Ishikawa (cell line): ENCODE measurements around the gene SAG.

Experiments
- CEBPB ChIP-seq: IDR thresholded peaks from 2 replicates; pipeline ENCODE4 v1.6.1; 2012
- CREB1 ChIP-seq: IDR thresholded peaks from 2 replicates; pipeline ENCODE4 v1.6.1; 2012; ENCODE audit warnings: low read depth
- EGR1 ChIP-seq: IDR thresholded peaks from 2 replicates; pipeline ENCODE4 v1.6.1; 2012
- EP300 ChIP-seq: IDR thresholded peaks from 2 replicates; pipeline ENCODE4 v1.6.1; 2012; ENCODE audit warnings: borderline replicate concordance
- FOXM1 ChIP-seq: IDR thresholded peaks from 2 replicates; pipeline ENCODE4 v1.6.1; 2012; ENCODE audit warnings: low read depth, borderline replicate concordance
- NFIC ChIP-seq: IDR thresholded peaks from 2 replicates; pipeline ENCODE4 v1.6.1; 2012
- RAD21 ChIP-seq: IDR thresholded peaks from 2 replicates; pipeline ENCODE4 v1.6.1; 2012; ENCODE audit warnings: low read depth
- TAF1 ChIP-seq: IDR thresholded peaks from 2 replicates; pipeline ENCODE4 v1.6.1; 2012; ENCODE audit warnings: low read depth, mild to moderate bottlenecking
- TCF12 ChIP-seq: IDR thresholded peaks from 2 replicates; pipeline ENCODE4 v1.6.1; 2012; ENCODE audit warnings: low read depth
- TEAD4 ChIP-seq: IDR thresholded peaks from 2 replicates; pipeline ENCODE4 v1.6.1; 2012
- YY1 ChIP-seq: IDR thresholded peaks from 2 replicates; pipeline ENCODE4 v1.6.1; 2012; ENCODE audit warnings: low read depth
- ZBTB7A ChIP-seq: IDR thresholded peaks from 2 replicates; pipeline ENCODE4 v1.6.1; 2012; ENCODE audit warnings: low read depth
- TF ChIP-seq, protein P1 (sequence below): IDR thresholded peaks from 2 replicates; pipeline ENCODE4 v1.6.1; 2012
- TF ChIP-seq, protein P2 (sequence below): IDR thresholded peaks from 2 replicates; pipeline ENCODE4 v1.6.1; 2012; ENCODE audit warnings: low read depth, mild to moderate bottlenecking
- TF ChIP-seq, protein P3 (sequence below): IDR thresholded peaks from 2 replicates; pipeline ENCODE4 v1.6.1; 2012

SAG gene

DNA sequence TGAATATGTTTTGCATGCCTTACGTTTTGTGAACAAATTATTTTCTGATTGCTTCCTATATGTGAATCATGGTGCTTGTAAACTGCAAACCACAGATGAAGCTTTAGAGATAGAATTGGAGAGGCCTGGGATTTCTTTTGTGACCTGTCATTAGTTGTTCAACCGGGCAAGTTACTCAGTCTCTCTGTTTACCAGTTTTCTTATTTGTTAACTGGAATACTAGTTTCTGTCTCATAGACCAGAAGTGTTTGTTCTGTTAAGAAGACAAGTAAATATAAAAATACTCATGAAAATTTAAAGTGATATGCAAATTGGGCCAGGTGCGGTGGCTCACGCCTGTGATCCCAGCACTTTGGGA is 74.0 kb downstream of the SAG start:
- no peak for TF ChIP-seq EP300
- no peak for TF ChIP-seq NFIC
- TF ChIP-seq ZBTB7A, result no peak
- TF ChIP-seq YY1, result no peak
- no peak for TF ChIP-seq TEAD4
- TF ChIP-seq TCF12, result no peak

DNA sequence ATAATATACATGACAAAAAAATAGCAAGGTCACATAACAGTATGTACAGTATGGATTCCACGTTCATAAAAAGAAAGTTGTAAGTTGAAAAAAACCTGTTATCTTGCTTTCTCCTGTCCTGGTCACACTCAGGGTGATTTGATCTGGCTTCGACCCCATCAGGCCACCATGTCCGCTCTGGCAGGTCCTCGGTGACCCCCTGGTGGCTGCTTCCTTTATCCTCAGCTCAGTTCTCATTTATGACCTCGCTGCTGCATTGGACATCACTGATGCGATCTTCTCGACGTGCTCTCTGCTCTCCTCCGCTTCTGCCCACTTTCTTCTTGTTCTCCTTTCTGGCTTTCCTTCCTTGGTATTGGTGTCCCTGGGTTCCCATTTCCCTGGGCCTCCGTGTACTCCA is 76.4 kb downstream of the SAG start:
- TF ChIP-seq CREB1 (no peak), YY1 (no peak), NFIC (no peak), EGR1 (no peak), TEAD4 (no peak), RAD21 (no peak), TAF1 (no peak), FOXM1 (no peak), ZBTB7A (no peak), TCF12 (no peak), CEBPB (no peak), EP300 (no peak)
- TF ChIP-seq, protein P1, sequence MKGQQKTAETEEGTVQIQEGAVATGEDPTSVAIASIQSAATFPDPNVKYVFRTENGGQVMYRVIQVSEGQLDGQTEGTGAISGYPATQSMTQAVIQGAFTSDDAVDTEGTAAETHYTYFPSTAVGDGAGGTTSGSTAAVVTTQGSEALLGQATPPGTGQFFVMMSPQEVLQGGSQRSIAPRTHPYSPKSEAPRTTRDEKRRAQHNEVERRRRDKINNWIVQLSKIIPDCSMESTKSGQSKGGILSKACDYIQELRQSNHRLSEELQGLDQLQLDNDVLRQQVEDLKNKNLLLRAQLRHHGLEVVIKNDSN, result no peak
- TF ChIP-seq, protein P2, sequence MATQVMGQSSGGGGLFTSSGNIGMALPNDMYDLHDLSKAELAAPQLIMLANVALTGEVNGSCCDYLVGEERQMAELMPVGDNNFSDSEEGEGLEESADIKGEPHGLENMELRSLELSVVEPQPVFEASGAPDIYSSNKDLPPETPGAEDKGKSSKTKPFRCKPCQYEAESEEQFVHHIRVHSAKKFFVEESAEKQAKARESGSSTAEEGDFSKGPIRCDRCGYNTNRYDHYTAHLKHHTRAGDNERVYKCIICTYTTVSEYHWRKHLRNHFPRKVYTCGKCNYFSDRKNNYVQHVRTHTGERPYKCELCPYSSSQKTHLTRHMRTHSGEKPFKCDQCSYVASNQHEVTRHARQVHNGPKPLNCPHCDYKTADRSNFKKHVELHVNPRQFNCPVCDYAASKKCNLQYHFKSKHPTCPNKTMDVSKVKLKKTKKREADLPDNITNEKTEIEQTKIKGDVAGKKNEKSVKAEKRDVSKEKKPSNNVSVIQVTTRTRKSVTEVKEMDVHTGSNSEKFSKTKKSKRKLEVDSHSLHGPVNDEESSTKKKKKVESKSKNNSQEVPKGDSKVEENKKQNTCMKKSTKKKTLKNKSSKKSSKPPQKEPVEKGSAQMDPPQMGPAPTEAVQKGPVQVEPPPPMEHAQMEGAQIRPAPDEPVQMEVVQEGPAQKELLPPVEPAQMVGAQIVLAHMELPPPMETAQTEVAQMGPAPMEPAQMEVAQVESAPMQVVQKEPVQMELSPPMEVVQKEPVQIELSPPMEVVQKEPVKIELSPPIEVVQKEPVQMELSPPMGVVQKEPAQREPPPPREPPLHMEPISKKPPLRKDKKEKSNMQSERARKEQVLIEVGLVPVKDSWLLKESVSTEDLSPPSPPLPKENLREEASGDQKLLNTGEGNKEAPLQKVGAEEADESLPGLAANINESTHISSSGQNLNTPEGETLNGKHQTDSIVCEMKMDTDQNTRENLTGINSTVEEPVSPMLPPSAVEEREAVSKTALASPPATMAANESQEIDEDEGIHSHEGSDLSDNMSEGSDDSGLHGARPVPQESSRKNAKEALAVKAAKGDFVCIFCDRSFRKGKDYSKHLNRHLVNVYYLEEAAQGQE, result no peak
- TF ChIP-seq, protein P3, sequence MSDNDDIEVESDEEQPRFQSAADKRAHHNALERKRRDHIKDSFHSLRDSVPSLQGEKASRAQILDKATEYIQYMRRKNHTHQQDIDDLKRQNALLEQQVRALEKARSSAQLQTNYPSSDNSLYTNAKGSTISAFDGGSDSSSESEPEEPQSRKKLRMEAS, result no peak

DNA sequence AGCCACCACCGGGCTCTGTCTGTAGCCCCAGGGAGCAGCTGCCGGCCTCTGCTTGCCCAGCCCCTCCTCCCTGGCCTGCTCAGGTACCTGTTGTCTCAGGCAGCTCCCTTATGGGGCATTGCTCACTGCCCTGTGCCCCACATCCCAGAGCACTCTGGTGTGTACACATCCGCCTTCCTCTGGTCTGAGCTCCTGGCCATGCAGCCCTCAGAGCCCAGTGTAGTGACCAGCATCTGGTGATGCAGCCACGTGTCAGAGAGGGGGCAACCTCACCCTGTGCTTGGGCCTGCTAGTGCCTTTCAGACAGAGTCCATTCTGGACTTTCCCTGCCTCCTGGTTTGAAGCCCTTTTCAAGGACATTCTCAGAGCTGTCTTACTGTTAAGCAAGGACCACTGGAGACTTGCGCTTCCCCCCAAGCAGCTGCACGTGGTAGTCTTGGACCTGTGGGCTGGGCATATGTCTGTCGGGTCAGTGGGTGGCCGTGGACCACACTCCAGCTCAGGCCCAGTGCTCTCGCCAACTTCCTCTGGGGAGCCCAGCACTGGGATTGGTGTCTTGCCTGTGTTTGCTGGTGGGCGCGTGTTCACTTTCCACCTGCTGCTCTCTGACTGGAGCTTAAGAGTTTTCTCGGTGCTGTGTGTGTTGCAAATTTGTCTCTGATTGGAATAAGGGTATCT is 77.3 kb downstream of the SAG start:
- TF ChIP-seq, protein P1, result no peak
- TF ChIP-seq FOXM1 (no peak), RAD21 (no peak), EP300 (no peak), TCF12 (no peak), NFIC (no peak), ZBTB7A (no peak), CEBPB (no peak)
- TF ChIP-seq, protein P3, result no peak
- TF ChIP-seq, protein P2, result no peak

DNA sequence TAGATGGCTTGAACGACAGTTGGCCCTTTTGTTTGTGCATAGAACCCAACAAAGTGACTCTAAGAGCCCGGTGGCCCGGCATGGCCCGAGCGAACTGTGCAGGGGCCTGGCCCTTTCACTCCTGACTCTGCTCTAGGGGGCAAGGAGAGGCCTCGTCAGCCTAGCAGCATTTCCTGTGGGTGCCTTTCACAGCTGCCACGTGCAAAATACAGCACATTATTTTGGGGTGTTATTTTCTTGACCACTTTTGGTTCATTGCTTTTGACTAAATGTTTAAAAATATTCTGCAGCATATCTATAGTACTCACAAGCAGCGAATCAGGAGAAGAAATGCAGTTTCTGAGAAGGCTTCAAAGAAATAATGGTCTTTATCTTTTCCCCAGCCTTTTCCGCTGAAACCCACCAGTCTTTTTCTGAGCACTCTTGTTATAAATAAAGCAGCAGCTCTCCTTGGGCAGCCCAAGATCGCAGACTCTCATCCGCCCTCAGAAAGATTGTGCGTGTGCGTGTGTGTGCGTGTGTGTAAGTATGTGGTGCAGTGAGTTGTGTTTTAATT is 78.0 kb downstream of the SAG start:
- TF ChIP-seq EP300 (no peak), ZBTB7A (no peak), TAF1 (no peak), CEBPB (no peak), TEAD4 (no peak)
- TF ChIP-seq, protein P3, result no peak

DNA sequence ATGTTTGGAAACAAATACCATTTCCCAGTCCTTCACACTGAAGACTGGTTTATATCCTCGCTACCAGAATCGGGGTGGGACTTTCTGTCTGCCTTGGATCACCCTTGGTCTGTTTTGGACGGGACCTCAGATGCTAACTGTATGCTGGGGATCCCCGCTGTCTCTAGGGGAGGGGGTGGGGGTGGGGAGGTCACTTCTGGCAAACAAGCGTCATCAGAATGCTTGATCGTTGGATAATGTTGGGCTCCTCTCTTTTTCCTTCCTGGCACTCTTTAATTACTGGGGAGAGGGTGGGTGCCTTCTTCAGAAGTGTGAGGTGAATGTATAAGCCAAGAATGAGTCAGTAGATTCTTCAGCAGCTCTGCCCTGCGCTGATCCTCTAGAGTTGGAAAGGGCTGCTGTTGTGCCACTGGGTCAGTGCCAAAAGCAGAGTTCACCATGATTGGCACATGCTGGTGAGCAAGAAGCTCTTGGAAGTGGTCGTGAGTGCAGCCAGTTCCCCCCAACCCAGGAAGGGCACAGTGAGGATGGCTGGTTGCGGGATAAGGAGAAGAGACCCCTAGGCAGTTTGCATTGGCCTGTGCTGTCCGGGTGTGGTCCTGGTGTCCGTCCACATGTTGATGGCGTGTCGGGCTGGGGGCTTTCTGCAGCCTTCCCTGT is 78.9 kb downstream of the SAG start:
- no peak for TF ChIP-seq YY1
- no peak for TF ChIP-seq CREB1
- TF ChIP-seq, protein P3, result no peak
- TF ChIP-seq TAF1, result no peak
- no peak for TF ChIP-seq TCF12
- TF ChIP-seq, protein P1, result no peak
- TF ChIP-seq ZBTB7A, result no peak
- no peak for TF ChIP-seq RAD21
- TF ChIP-seq NFIC, result no peak
- TF ChIP-seq CEBPB, result no peak
- TF ChIP-seq TEAD4, result no peak
- TF ChIP-seq, protein P2, result no peak
- TF ChIP-seq EGR1, result no peak
- TF ChIP-seq EP300, result no peak
- TF ChIP-seq FOXM1, result no peak
